Measurements from ENCODE around the gene NHERF2. TPM values are rescaled to one million over a fixed set of nuclear protein-coding genes. Genes with fewer than 3 reads are reported as not detected.

Gene NHERF2
- total RNA-seq, 1 donor from 2014 or later, result 2.2 TPM

- no peak for DNase-seq (ENCODE audit: low spot score)
- H3K36me3 Mint-ChIP-seq (ENCODE audit: low read depth), result peaks cover 16% of the 10 kb centered on the region
- H3K27me3 Mint-ChIP-seq (ENCODE audit: insufficient read depth), result no peaks in the 10 kb centered on the region
- H3K27ac Mint-ChIP-seq, result no peak overlapping the region
- H3K9me3 Mint-ChIP-seq, result no peaks in the 10 kb centered on the region
- intact Hi-C loops (cut with micrococcal nuclease), result no loop called here
- H3K4me3 Mint-ChIP-seq, result no peak overlapping the region
- H3K4me1 Mint-ChIP-seq (ENCODE audit: low read depth), result no peaks in the 10 kb centered on the region
These were observed 36.1 kb downstream of the NHERF2 start for GRCh38 chr16:2062801-2063200.

- peaks cover 16% of the 10 kb centered on the region for H3K36me3 Mint-ChIP-seq (ENCODE audit: low read depth)
- H3K4me1 Mint-ChIP-seq (ENCODE audit: low read depth), result no peaks in the 10 kb centered on the region
- DNase-seq (ENCODE audit: low spot score), result no peak
- H3K4me3 Mint-ChIP-seq, result no peak overlapping the region
- H3K9me3 Mint-ChIP-seq, result no peaks in the 10 kb centered on the region
- no peaks in the 10 kb centered on the region for H3K27me3 Mint-ChIP-seq (ENCODE audit: insufficient read depth)
- H3K27ac Mint-ChIP-seq, result no peak overlapping the region
- intact Hi-C loops (cut with micrococcal nuclease), result no loop called here
These were observed 37.2 kb downstream of the NHERF2 start for GRCh38 chr16:2063861-2064260.

- Mint-ChIP-seq H3K27me3 (ENCODE audit: insufficient read depth) (no peaks in the 10 kb centered on the region), H3K4me3 (no peak overlapping the region), H3K9me3 (no peaks in the 10 kb centered on the region), H3K27ac (no peak overlapping the region), H3K36me3 (ENCODE audit: low read depth) (peaks cover 16% of the 10 kb centered on the region), H3K4me1 (ENCODE audit: low read depth) (no peaks in the 10 kb centered on the region)
- DNase-seq (ENCODE audit: low spot score), result no peak
- intact Hi-C loops (cut with micrococcal nuclease), result no loop called here
These were observed 37.8 kb downstream of the NHERF2 start for GRCh38 chr16:2064368-2064945.

GRCh38 chr16:2066139-2066538 lies 39.4 kb downstream of the NHERF2 start:
- no peaks in the 10 kb centered on the region for H3K27me3 Mint-ChIP-seq (ENCODE audit: insufficient read depth)
- H3K9me3 Mint-ChIP-seq, result no peaks in the 10 kb centered on the region
- no peak for DNase-seq (ENCODE audit: low spot score)
- intact Hi-C loops (cut with micrococcal nuclease), result no loop called here
- H3K4me3 Mint-ChIP-seq, result no peak overlapping the region
- H3K4me1 Mint-ChIP-seq (ENCODE audit: low read depth), result no peaks in the 10 kb centered on the region
- H3K36me3 Mint-ChIP-seq (ENCODE audit: low read depth), result peaks cover 19% of the 10 kb centered on the region
- H3K27ac Mint-ChIP-seq, result no peak overlapping the region

- intact Hi-C loops (cut with micrococcal nuclease), result no loop called here
- Mint-ChIP-seq H3K27me3 (ENCODE audit: insufficient read depth) (no peaks in the 10 kb centered on the region), H3K36me3 (ENCODE audit: low read depth) (peaks cover 20% of the 10 kb centered on the region), H3K9me3 (no peaks in the 10 kb centered on the region), H3K4me3 (no peak overlapping the region), H3K4me1 (ENCODE audit: low read depth) (no peaks in the 10 kb centered on the region), H3K27ac (no peak overlapping the region)
- DNase-seq (ENCODE audit: low spot score), result no peak
These were observed 44.1 kb downstream of the NHERF2 start for GRCh38 chr16:2070576-2071453.

- intact Hi-C loops (cut with micrococcal nuclease), result no loop called here
- no peak for DNase-seq (ENCODE audit: low spot score)
- Mint-ChIP-seq H3K9me3 (no peaks in the 10 kb centered on the region), H3K4me3 (no peak overlapping the region), H3K27me3 (ENCODE audit: insufficient read depth) (no peaks in the 10 kb centered on the region), H3K4me1 (ENCODE audit: low read depth) (no peaks in the 10 kb centered on the region), H3K36me3 (ENCODE audit: low read depth) (peaks cover 18% of the 10 kb centered on the region), H3K27ac (no peak overlapping the region)
These were observed 44.9 kb downstream of the NHERF2 start for GRCh38 chr16:2071454-2072202.

GRCh38 chr16:2072926-2073325 lies 46.2 kb downstream of the NHERF2 start:
- no peaks in the 10 kb centered on the region for H3K27me3 Mint-ChIP-seq (ENCODE audit: insufficient read depth)

GRCh38 chr16:2074071-2074470 lies 47.4 kb downstream of the NHERF2 start:
- H3K9me3 Mint-ChIP-seq, result no peaks in the 10 kb centered on the region
- H3K36me3 Mint-ChIP-seq (ENCODE audit: low read depth), result peaks cover 13% of the 10 kb centered on the region

More at GRCh38 chr16:2072926-2073325, 46.2 kb downstream of the NHERF2 start:
- H3K9me3 Mint-ChIP-seq, result no peaks in the 10 kb centered on the region
- peaks cover 16% of the 10 kb centered on the region for H3K36me3 Mint-ChIP-seq (ENCODE audit: low read depth)
- intact Hi-C loops (cut with micrococcal nuclease), result no loop called here
- H3K27ac Mint-ChIP-seq, result no peak overlapping the region
- H3K4me1 Mint-ChIP-seq (ENCODE audit: low read depth), result no peaks in the 10 kb centered on the region
- DNase-seq (ENCODE audit: low spot score), result no peak
- H3K4me3 Mint-ChIP-seq, result no peak overlapping the region

GRCh38 chr16:2075631-2076030 lies 48.9 kb downstream of the NHERF2 start:
- no peak for DNase-seq (ENCODE audit: low spot score)
- H3K4me1 Mint-ChIP-seq (ENCODE audit: low read depth), result no peaks in the 10 kb centered on the region
- intact Hi-C loops (cut with micrococcal nuclease), result no loop called here
- no peak overlapping the region for H3K4me3 Mint-ChIP-seq
- H3K36me3 Mint-ChIP-seq (ENCODE audit: low read depth), result peaks cover 10% of the 10 kb centered on the region
- no peaks in the 10 kb centered on the region for H3K9me3 Mint-ChIP-seq
- no peaks in the 10 kb centered on the region for H3K27me3 Mint-ChIP-seq (ENCODE audit: insufficient read depth)
- H3K27ac Mint-ChIP-seq, result no peak overlapping the region

More at GRCh38 chr16:2074071-2074470, 47.4 kb downstream of the NHERF2 start:
- Mint-ChIP-seq H3K27me3 (ENCODE audit: insufficient read depth) (no peaks in the 10 kb centered on the region), H3K4me3 (no peak overlapping the region), H3K4me1 (ENCODE audit: low read depth) (no peaks in the 10 kb centered on the region), H3K27ac (no peak overlapping the region)
- DNase-seq (ENCODE audit: low spot score), result no peak
- intact Hi-C loops (cut with micrococcal nuclease), result no loop called here

GRCh38 chr16:2076072-2076865 lies 49.6 kb downstream of the NHERF2 start:
- intact Hi-C loops (cut with micrococcal nuclease), result no loop called here
- DNase-seq (ENCODE audit: low spot score), result no peak
- no peaks in the 10 kb centered on the region for H3K4me1 Mint-ChIP-seq (ENCODE audit: low read depth)
- H3K27me3 Mint-ChIP-seq (ENCODE audit: insufficient read depth), result no peaks in the 10 kb centered on the region
- H3K36me3 Mint-ChIP-seq (ENCODE audit: low read depth), result peaks cover 10% of the 10 kb centered on the region
- no peak overlapping the region for H3K27ac Mint-ChIP-seq
- no peak overlapping the region for H3K4me3 Mint-ChIP-seq
- no peaks in the 10 kb centered on the region for H3K9me3 Mint-ChIP-seq

- intact Hi-C loops (cut with micrococcal nuclease), result no loop called here
- Mint-ChIP-seq H3K36me3 (ENCODE audit: low read depth) (peaks cover 10% of the 10 kb centered on the region), H3K4me1 (ENCODE audit: low read depth) (no peaks in the 10 kb centered on the region), H3K9me3 (no peaks in the 10 kb centered on the region), H3K27me3 (ENCODE audit: insufficient read depth) (no peaks in the 10 kb centered on the region), H3K27ac (no peak overlapping the region), H3K4me3 (no peak overlapping the region)
- no peak for DNase-seq (ENCODE audit: low spot score)
These were observed 50.3 kb downstream of the NHERF2 start for GRCh38 chr16:2077016-2077415.

- Mint-ChIP-seq H3K27me3 (ENCODE audit: insufficient read depth) (no peaks in the 10 kb centered on the region), H3K9me3 (no peaks in the 10 kb centered on the region), H3K4me3 (no peak overlapping the region), H3K36me3 (ENCODE audit: low read depth) (peaks cover 9% of the 10 kb centered on the region), H3K27ac (no peak overlapping the region), H3K4me1 (ENCODE audit: low read depth) (no peaks in the 10 kb centered on the region)
- intact Hi-C loops (cut with micrococcal nuclease), result no loop called here
- no peak for DNase-seq (ENCODE audit: low spot score)
These were observed 51.0 kb downstream of the NHERF2 start for GRCh38 chr16:2077696-2078095.
